Colonic mucosa (tissue), 4 donors: ENCODE measurements around the gene AURKAIP1. TPM values are rescaled to one million over a fixed set of nuclear protein-coding genes. Genes with fewer than 3 reads are reported as not detected.

Source experiments
- DNase-seq: peaks from one replicate; pipeline ENCODE4 v3.0.0-alpha.2; 2020
- H3K27ac ChIP-seq: fragments of 200-600 bp; one replicate; pipeline ENCODE4 v1.8.0; 2021
- H3K27me3 ChIP-seq: fragments of 200-600 bp; one replicate; pipeline ENCODE4 v1.8.0; 2021
- H3K36me3 ChIP-seq: fragments of 200-600 bp; one replicate; pipeline ENCODE4 v1.8.0; 2021
- H3K4me1 ChIP-seq: fragments of 200-600 bp; one replicate; pipeline ENCODE4 v1.8.0; 2021; ENCODE audit warnings: mild to moderate bottlenecking
- H3K4me3 ChIP-seq: fragments of 200-600 bp; one replicate; pipeline ENCODE4 v1.8.0; 2021
- H3K9ac ChIP-seq, 2 donors: one replicate each; pipeline ENCODE4 v1.7.0; 2013; ENCODE audit warnings: control low read depth in 2 of 2, low read depth in 2 of 2, low read length in 2 of 2
- H3K9me3 ChIP-seq: fragments of 200-600 bp; one replicate; pipeline ENCODE4 v1.8.0; 2021
- intact Hi-C: fragments of 100-400 bp; cut with DNase I; formaldehyde crosslinking; loops from one replicate; pipeline ENCODE4 v1.14.1; 2022
- total RNA-seq, 2 donors: library from RNA; stranded (reverse); fragmentation: NEBNext Ultra II Directional in 1 of 2; extraction: Animal tissue kit (Norgen Biotek cat#: 25700) in 1 of 2; gene quantifications; one replicate each; pipeline ENCODE4 v1.2.1, GENCODE V29; 2021
- TF ChIP-seq, protein P1 (sequence below): fragments of 200-600 bp; IDR thresholded peaks from one replicate; pipeline ENCODE4 v1.8.0; 2022; ENCODE audit warnings: antibody characterized with exemption, mild to moderate bottlenecking
- donor health status: healthy.
- donor health status: DM: no; HTN: no; CAD: no.
- donor health status: DM: no; HTN: no; CAD: no.

The AURKAIP1 gene
- total RNA-seq, 2 donors from 2014 or later = 179 to 332 TPM

DNA sequence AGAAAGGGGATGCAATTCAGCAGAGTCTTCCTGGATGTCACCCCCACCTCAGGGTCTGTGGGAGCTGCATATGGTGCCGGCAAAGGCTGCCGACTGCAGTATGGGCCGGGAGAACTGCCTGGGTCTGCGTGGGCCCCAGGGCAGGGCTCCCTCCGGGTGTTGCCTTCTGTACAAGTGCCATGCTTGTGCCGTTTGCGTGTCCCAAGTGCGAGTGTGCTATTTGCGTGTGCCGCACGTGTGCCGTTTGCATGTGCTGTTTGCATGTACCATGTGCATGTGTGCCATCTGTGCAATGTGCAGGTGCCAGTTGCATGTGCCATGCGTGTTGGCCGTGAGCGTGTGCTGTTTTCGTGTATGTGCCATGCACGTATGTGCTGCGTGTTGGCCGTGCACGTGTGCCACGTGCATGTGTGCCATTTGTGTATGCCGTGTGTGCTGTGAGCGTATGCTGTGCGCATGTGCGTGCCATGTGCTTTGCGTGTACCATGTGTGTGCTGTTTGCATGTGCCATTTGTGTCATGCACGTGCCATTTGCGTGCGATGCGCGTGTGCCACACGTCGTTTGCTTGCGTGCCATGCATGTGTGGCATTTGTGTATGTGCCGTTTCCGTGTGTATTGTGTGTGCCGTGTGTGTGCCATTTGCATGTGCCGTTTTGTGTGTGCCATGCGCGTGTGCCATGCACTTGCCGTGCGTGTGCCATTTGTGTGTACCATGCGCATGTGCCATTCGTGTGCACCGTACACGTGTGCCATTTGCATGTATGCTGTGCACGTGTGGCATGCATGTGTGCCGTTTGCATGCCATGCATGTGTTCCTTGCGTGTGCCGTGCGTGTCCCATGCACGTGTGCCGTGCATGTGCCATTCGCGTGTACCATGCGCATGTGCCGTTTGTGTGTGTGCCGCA, 45.5 kb downstream of the AURKAIP1 start:
- intact Hi-C loops = no loop called here
- Histone ChIP-seq H3K4me1 (peaks cover 8% of the 10 kb centered on the region), H3K9me3 (no peaks in the 10 kb centered on the region), H3K9ac (no peak overlapping the region), H3K27ac (no peak overlapping the region), H3K4me3 (no peak overlapping the region), H3K36me3 (no peaks in the 10 kb centered on the region), H3K27me3 (no peaks in the 10 kb centered on the region)
- no peak for DNase-seq
- TF ChIP-seq, protein P1, sequence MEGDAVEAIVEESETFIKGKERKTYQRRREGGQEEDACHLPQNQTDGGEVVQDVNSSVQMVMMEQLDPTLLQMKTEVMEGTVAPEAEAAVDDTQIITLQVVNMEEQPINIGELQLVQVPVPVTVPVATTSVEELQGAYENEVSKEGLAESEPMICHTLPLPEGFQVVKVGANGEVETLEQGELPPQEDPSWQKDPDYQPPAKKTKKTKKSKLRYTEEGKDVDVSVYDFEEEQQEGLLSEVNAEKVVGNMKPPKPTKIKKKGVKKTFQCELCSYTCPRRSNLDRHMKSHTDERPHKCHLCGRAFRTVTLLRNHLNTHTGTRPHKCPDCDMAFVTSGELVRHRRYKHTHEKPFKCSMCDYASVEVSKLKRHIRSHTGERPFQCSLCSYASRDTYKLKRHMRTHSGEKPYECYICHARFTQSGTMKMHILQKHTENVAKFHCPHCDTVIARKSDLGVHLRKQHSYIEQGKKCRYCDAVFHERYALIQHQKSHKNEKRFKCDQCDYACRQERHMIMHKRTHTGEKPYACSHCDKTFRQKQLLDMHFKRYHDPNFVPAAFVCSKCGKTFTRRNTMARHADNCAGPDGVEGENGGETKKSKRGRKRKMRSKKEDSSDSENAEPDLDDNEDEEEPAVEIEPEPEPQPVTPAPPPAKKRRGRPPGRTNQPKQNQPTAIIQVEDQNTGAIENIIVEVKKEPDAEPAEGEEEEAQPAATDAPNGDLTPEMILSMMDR = no peak

DNA sequence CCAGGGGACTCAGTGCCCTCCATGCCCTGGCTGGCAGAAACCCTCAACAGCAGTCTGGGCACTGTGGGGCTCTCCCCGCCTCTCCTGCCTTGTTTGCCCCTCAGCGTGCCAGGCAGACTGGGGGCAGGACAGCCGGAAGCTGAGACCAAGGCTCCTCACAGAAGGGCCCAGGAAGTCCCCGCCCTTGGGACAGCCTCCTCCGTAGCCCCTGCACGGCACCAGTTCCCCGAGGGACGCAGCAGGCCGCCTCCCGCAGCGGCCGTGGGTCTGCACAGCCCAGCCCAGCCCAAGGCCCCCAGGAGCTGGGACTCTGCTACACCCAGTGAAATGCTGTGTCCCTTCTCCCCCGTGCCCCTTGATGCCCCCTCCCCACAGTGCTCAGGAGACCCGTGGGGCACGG, 46.8 kb downstream of the AURKAIP1 start:
- H3K4me1 ChIP-seq = peaks cover 10% of the 10 kb centered on the region
- TF ChIP-seq, protein P1 = no peak
- intact Hi-C loops = no loop called here
- DNase-seq = no peak
- H3K27ac ChIP-seq = no peak overlapping the region
- no peak overlapping the region for H3K4me3 ChIP-seq
- H3K27me3 ChIP-seq = no peaks in the 10 kb centered on the region
- H3K36me3 ChIP-seq = no peaks in the 10 kb centered on the region
- H3K9me3 ChIP-seq = no peaks in the 10 kb centered on the region
- H3K9ac ChIP-seq = no peak overlapping the region

DNA sequence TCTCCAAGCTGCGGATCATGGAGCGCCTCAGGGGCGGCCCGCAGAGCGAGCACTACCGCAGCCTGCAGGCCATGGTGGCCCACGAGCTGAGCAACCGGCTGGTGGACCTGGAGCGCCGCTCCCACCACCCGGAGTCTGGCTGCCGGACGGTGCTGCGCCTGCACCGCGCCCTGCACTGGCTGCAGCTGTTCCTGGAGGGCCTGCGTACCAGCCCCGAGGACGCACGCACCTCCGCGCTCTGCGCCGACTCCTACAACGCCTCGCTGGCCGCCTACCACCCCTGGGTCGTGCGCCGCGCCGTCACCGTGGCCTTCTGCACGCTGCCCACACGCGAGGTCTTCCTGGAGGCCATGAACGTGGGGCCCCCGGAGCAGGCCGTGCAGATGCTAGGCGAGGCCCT, 47.7 kb downstream of the AURKAIP1 start:
- no peak for DNase-seq
- Histone ChIP-seq H3K27ac (no peak overlapping the region), H3K27me3 (no peaks in the 10 kb centered on the region), H3K9me3 (no peaks in the 10 kb centered on the region), H3K4me3 (no peak overlapping the region), H3K4me1 (peaks cover 13% of the 10 kb centered on the region), H3K36me3 (no peaks in the 10 kb centered on the region), H3K9ac (no peak overlapping the region)
- intact Hi-C loops = no loop called here
- TF ChIP-seq, protein P1 = no peak

DNA sequence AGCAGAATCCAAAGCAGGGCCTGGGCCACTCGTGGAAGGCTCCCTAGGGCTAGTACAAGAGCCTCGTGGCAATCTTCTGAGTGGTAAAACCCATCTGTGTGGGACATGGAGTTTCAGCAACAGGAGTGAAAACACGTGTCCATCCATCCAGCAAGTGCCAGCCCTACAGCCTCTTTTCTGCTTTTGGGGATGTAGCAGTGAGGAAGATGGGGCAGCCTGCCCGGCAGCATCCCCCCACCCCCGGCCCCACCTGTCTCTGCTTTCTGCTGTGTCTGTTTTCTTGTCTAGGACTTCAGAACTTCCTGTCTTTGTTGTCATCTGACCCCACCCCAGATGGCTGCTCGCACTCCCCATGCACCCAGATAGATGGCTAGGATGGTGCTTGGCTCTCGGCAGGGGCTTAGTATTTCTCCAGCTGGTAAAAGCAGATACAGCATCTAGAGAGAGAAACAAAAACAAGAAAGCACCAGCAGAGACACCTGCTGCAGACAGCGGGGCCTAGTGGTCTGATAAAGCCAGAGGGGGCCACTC, 48.9 kb downstream of the AURKAIP1 start:
- intact Hi-C loops = no loop called here
- Histone ChIP-seq H3K9me3 (no peaks in the 10 kb centered on the region), H3K27me3 (no peaks in the 10 kb centered on the region), H3K36me3 (no peaks in the 10 kb centered on the region), H3K9ac (peak overlapping the region; percentile 89 to 99), H3K4me1 (peaks cover 13% of the 10 kb centered on the region), H3K4me3 (peak overlapping the region; percentile 99), H3K27ac (no peak overlapping the region)
- no peak for DNase-seq
- TF ChIP-seq, protein P1 = no peak

DNA sequence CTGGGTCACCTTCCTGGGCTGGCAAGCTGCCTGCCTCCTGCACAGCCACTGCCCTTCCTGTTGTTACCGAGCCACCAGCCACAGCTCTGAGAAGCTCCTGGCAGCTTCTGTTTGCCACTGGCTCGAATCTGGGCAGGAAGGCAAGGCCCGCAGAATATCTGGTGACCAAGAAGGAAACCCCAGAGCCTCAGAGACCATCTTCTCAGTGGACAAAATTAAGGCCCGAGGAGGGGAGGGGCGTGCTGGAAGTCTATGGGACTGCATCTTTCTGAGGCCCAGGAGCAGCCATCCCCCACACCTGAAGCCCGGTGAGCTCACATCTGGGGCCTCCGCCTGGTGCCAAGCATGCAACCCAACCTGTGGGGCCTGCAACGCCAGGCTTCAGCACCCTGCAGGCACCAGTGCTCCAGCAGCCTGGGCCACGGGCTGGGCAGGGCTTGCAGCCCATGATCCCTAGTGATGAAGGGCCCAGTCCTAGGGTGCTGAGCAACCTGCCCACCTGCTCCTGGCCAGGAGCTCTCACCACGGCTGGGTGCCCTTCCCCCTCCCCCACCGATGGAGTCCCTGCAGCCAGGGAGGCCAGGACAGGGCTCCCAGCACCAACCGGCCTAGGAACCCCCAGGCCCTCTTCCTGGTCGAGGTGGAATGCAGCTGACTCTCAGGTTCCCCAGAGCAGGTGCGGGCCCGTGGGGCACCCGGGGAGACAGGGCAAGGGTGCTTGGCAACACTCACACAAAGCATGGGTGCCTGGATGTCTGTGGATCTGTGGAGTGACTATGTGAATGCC, 49.5 kb downstream of the AURKAIP1 start:
- Histone ChIP-seq H3K27me3 (no peaks in the 10 kb centered on the region), H3K9me3 (no peaks in the 10 kb centered on the region), H3K36me3 (no peaks in the 10 kb centered on the region), H3K9ac (peak overlapping the region; percentile 89 to 99), H3K27ac (peak overlapping the region; percentile 88), H3K4me3 (peak overlapping the region; percentile 99), H3K4me1 (peaks cover 13% of the 10 kb centered on the region)
- DNase-seq = peak; percentile 58
- intact Hi-C loops = no loop called here
- TF ChIP-seq, protein P1 = no peak
